GM23248 (cell line): ENCODE data around the gene GPR18. TPM values are rescaled to one million over a fixed set of nuclear protein-coding genes. Genes with fewer than 3 reads are reported as not detected.

ENCODE experiments used
- DNase-seq: peaks from one replicate; pipeline ENCODE4 v3.0.0-alpha.2; 2015
- H2AFZ ChIP-seq: fragments of 200-600 bp; sonication (generic); 2 replicates; pipeline ENCODE4 v1.6.1; 2016; ENCODE audit warnings: antibody characterized with exemption
- H3F3A ChIP-seq: fragments of 200-600 bp; sonication (generic); 2 replicates; pipeline ENCODE4 v1.6.1; 2016; ENCODE audit warnings: mild to moderate bottlenecking, antibody characterized with exemption, mixed run types; ENCODE audit not compliant: insufficient read depth
- H3K27ac ChIP-seq: fragments of 200-600 bp; sonication (generic); 2 replicates; pipeline ENCODE4 v1.5.1; 2016; ENCODE audit warnings: mild to moderate bottlenecking
- H3K27me3 ChIP-seq: fragments of 200-600 bp; sonication (generic); replicated peaks from 2 replicates; pipeline ENCODE4 v1.6.1; 2016; ENCODE audit warnings: mild to moderate bottlenecking; ENCODE audit not compliant: insufficient read depth
- H3K36me3 ChIP-seq: fragments of 200-600 bp; sonication (generic); 2 replicates; pipeline ENCODE4 v1.6.1; 2016; ENCODE audit warnings: low read depth, mild to moderate bottlenecking
- H3K4me1 ChIP-seq: fragments of 200-600 bp; sonication (generic); 2 replicates; pipeline ENCODE4 v1.6.1; 2016; ENCODE audit warnings: mild to moderate bottlenecking; ENCODE audit not compliant: insufficient read depth
- H3K4me2 ChIP-seq: fragments of 200-600 bp; sonication (generic); one replicate; pipeline ENCODE4 v1.6.1; 2016; ENCODE audit warnings: mild to moderate bottlenecking; ENCODE audit not compliant: unreplicated experiment
- H3K4me3 ChIP-seq: fragments of 200-600 bp; sonication (generic); 2 replicates; pipeline ENCODE4 v1.5.1; 2016; ENCODE audit warnings: mild to moderate bottlenecking
- H3K79me2 ChIP-seq: fragments of 200-600 bp; sonication (generic); 2 replicates; pipeline ENCODE4 v1.6.1; 2016; ENCODE audit warnings: mild to moderate bottlenecking; ENCODE audit not compliant: insufficient read depth
- H3K9ac ChIP-seq: fragments of 200-600 bp; sonication (generic); 2 replicates; pipeline ENCODE4 v1.6.1; 2016; ENCODE audit warnings: mild to moderate bottlenecking
- H3K9me2 ChIP-seq: fragments of 200-600 bp; sonication (generic); 2 replicates; pipeline ENCODE4 v1.6.1; 2016; ENCODE audit warnings: mixed run types, mild to moderate bottlenecking, moderate library complexity; ENCODE audit not compliant: insufficient read depth
- H3K9me3 ChIP-seq: fragments of 200-600 bp; sonication (generic); one replicate; pipeline ENCODE4 v1.6.1; 2017; ENCODE audit warnings: low read depth
- H4K20me1 ChIP-seq: fragments of 200-600 bp; sonication (generic); 2 replicates; pipeline ENCODE4 v1.6.0; 2016; ENCODE audit not compliant: insufficient read depth
- EZH2 ChIP-seq: fragments of 200-600 bp; sonication (generic); IDR thresholded peaks from 2 replicates; pipeline ENCODE4 v1.6.1; 2018; ENCODE audit warnings: antibody characterized with exemption, mild to moderate bottlenecking; ENCODE audit not compliant: insufficient read depth, poor library complexity, severe bottlenecking
- EZH2phosphoT487 ChIP-seq: fragments of 200-600 bp; sonication (generic); IDR thresholded peaks from 2 replicates; pipeline ENCODE4 v1.6.1; 2018; ENCODE audit warnings: antibody characterized with exemption, moderate library complexity, mild to moderate bottlenecking, low read depth; ENCODE audit not compliant: insufficient read depth
- WGBS, 2 experiments: methylation state at CpG; one replicate each; pipeline ENCODE4 v1.1.6; 2015 to 2017; ENCODE audit warnings: low lambda C conversion rate in 2 of 2, low coverage in 1 of 2; ENCODE audit errors: missing lambda C conversion rate in 2 of 2; 5-methylcytosine and 5-hydroxymethylcytosine counted together
- in situ Hi-C: fragments of 300-500 bp; cut with MboI; formaldehyde crosslinking; loops from 2 replicates; pipeline ENCODE4 v1.15.0; 2020
- polyA plus RNA-seq: library from polyadenylated mRNA; unstranded; fragments of >200 nt; fragmentation: Nextera tagmentation; extraction: Ambion mirVana; gene quantifications from 2 replicates; pipeline ENCODE4 v1.2.1, GENCODE V29; 2016
- total RNA-seq: library from RNA; depleted of rRNA; stranded (reverse); fragments of >200 nt; shearing (Covaris generic); gene quantifications from 2 replicates; pipeline ENCODE4 v1.2.3, GENCODE V29; 2014

Gene GPR18
- total and polyA plus RNA-seq, 2 experiments from 2014 or later, result 0.46 TPM; not detected in 1

DNA sequence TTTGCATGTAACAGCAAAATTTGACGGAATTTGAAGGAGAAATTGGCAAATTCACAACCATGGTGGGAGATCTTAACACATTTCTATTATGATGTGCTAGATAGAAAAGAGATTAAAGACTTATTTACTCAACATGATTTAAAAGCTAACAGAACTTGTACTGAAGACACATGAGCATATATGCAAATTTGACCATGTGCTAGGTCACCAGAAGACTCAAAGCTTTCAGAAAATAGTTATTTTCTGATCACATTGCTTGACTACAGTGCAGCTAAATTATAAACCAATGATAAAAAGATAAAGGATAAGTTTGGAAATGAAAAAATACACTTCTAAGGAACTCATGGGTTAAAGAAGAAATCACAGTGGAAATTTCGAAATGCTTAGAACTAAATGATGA, 39.9 kb upstream of the GPR18 start:
- 95 to 98% methylated on average over 2 of the region's 2 CpGs for WGBS, 2 experiments
- Histone ChIP-seq H4K20me1 (no peaks in the 10 kb centered on the region), H3K36me3 (no peaks in the 10 kb centered on the region), H3K27me3 (no peaks in the 10 kb centered on the region), H3K4me3 (no peak overlapping the region), H2AFZ (no peak overlapping the region), H3K9me3 (no peaks in the 10 kb centered on the region), H3F3A (no peaks in the 10 kb centered on the region), H3K9ac (no peak overlapping the region), H3K27ac (no peak overlapping the region), H3K4me1 (peaks cover 5% of the 10 kb centered on the region; the same call in 1 of the 2 replicates), H3K4me2 (no peak overlapping the region), H3K79me2 (no peaks in the 10 kb centered on the region), H3K9me2 (no peaks in the 10 kb centered on the region)
- DNase-seq, result no peak
- TF ChIP-seq EZH2, result no peak
- no peak for TF ChIP-seq EZH2phosphoT487
- in situ Hi-C loops, result no loop called here

DNA sequence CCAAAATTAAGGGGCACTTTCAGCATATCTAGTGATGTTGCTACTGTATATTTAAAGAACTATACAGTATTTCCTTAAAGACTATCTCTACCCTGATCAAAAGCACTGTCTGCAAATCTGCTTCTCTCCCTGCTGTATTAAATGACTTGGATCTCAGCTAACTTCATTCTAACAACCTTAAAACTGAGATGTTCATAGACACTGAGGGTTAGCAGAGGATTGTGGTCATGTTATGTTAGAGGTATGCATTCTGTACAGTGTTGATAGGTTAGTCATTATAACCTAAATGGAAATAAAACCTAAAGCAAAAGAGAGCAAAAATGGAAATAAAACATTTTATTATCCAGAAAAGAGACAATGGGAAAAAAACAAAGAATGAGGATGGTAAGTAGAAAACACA, 39.2 kb upstream of the GPR18 start:
- H4K20me1 ChIP-seq, result no peaks in the 10 kb centered on the region
- H3K9ac ChIP-seq, result no peak overlapping the region
- H3K4me3 ChIP-seq, result no peak overlapping the region
- no peak for DNase-seq
- no peak overlapping the region for H3K27ac ChIP-seq
- no peaks in the 10 kb centered on the region for H3F3A ChIP-seq
- no peaks in the 10 kb centered on the region for H3K9me2 ChIP-seq
- H2AFZ ChIP-seq, result no peak overlapping the region
- H3K27me3 ChIP-seq, result no peaks in the 10 kb centered on the region
- peaks cover 5% of the 10 kb centered on the region; the same call in 1 of the 2 replicates for H3K4me1 ChIP-seq
- no peak overlapping the region for H3K4me2 ChIP-seq
- no peaks in the 10 kb centered on the region for H3K36me3 ChIP-seq
- TF ChIP-seq EZH2 (no peak), EZH2phosphoT487 (no peak)
- H3K9me3 ChIP-seq, result no peaks in the 10 kb centered on the region
- in situ Hi-C loops, result no loop called here
- no peaks in the 10 kb centered on the region for H3K79me2 ChIP-seq

DNA sequence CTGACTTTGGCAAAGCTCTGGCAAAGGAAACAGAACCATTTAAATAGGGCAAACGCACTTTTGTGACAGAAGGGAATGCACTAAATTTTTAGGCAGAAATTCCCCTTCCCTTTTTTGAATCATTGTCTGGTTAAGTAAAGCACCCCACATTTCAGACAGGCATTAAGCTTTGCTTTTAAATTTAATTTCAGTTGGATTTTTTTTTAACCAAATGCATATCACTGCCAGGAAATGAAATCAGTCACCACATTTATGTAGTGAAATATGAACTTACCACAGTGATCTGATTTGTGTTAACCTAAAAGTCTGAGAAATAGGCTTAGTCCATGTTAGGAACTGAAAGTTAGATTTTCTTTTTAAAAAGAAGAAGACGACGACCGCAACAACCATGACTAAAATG, 38.2 kb upstream of the GPR18 start:
- no peak overlapping the region for H3K4me3 ChIP-seq
- no peak for DNase-seq
- in situ Hi-C loops, result no loop called here
- H3K9ac ChIP-seq, result no peak overlapping the region
- H3F3A ChIP-seq, result no peaks in the 10 kb centered on the region
- H3K4me1 ChIP-seq, result peaks cover 5% of the 10 kb centered on the region; the same call in 1 of the 2 replicates
- no peaks in the 10 kb centered on the region for H4K20me1 ChIP-seq
- no peaks in the 10 kb centered on the region for H3K9me3 ChIP-seq
- WGBS, 2 experiments, result 95 to 99% methylated on average over 4 of the region's 4 CpGs
- no peak overlapping the region for H3K27ac ChIP-seq
- H2AFZ ChIP-seq, result no peak overlapping the region
- H3K79me2 ChIP-seq, result no peaks in the 10 kb centered on the region
- H3K9me2 ChIP-seq, result no peaks in the 10 kb centered on the region
- TF ChIP-seq EZH2phosphoT487 (no peak), EZH2 (no peak)
- H3K4me2 ChIP-seq, result no peak overlapping the region
- H3K36me3 ChIP-seq, result no peaks in the 10 kb centered on the region
- H3K27me3 ChIP-seq, result no peaks in the 10 kb centered on the region

DNA sequence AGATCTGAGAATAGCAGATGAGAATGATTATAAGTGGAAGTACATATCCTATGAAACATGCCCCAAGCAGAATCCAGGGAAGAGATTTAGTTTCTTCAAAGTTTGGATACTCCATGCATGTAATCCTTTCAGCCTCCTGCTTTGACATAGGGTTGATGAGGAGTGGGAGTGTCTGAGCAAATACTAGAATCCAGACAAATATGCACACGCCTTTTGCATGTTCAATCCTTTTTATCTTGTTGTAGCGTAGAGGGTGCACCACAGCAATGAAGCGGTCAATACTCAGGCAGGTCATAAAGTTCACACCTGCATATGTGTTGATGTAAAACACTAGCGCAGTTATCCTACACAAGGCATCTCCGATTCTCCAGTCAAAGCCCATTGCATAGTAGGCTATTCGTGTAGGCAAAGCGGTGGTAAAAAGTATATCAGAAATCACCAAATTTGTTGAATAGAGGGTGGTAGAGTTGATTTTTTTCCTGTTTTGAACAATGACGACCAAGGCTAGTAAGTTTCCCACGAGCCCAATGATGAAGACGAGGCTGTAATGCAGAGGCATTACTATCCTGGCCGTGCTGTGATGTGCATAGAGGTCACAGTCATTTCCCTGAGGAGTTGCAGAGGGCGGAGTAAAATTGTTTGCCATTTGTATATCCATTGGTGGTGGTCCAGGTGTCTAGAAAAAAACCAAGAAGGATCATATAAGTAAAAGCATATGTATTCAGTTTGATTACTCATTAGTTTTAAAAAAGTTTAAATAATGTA, 37.5 kb upstream of the GPR18 start:
- Histone ChIP-seq H3K4me1 (peaks cover 5% of the 10 kb centered on the region; the same call in 1 of the 2 replicates), H3K9ac (no peak overlapping the region), H3K36me3 (no peaks in the 10 kb centered on the region), H3K79me2 (no peaks in the 10 kb centered on the region), H3K27ac (no peak overlapping the region), H3K9me3 (no peaks in the 10 kb centered on the region), H3K4me3 (no peak overlapping the region), H3K27me3 (no peaks in the 10 kb centered on the region), H3K4me2 (no peak overlapping the region), H2AFZ (no peak overlapping the region), H3K9me2 (no peaks in the 10 kb centered on the region), H4K20me1 (no peaks in the 10 kb centered on the region), H3F3A (no peaks in the 10 kb centered on the region)
- 94 to 95% methylated on average over 12 of the region's 12 CpGs for WGBS, 2 experiments
- no peak for DNase-seq
- in situ Hi-C loops, result no loop called here
- TF ChIP-seq EZH2phosphoT487 (no peak), EZH2 (no peak)
